Natural killer cell (primary cell): ENCODE results near the gene SF3B3. TPM values are rescaled to one million over a fixed set of nuclear protein-coding genes. Genes with fewer than 3 reads are reported as not detected.
A peak's percentile ranks its signal among the peaks of the same experiment; 100 is the strongest.

Experiments
- ATAC-seq, 3 donors: fragments of 150-1000 bp in 2 of 3; fragments of 200-7000 bp in 1 of 3; cut with Tn5 transposase; 1 replicate in 1 of 3; 2 replicates in 2 of 3; pipeline ENCODE4 v1.10.0; 2021; ENCODE audit warnings: mild to moderate bottlenecking in 2 of 3, moderate library complexity in 2 of 3
- DNase-seq, 2 donors: peaks; one replicate each; pipeline versions ENCODE4 v3.0.0 to v3.0.0-alpha.2; 2013 to 2021; ENCODE audit warnings: mixed read lengths in 1 of 2
- H3K27ac ChIP-seq: one replicate; pipeline ENCODE4 v1.5.1; 2013; ENCODE audit warnings: mild to moderate bottlenecking, low read length
- H3K27me3 ChIP-seq: one replicate; pipeline ENCODE4 v1.6.1; 2013; ENCODE audit warnings: low read length; ENCODE audit not compliant: control insufficient read depth, insufficient read depth
- H3K36me3 ChIP-seq: one replicate; pipeline ENCODE4 v1.6.1; 2013; ENCODE audit warnings: low read length; ENCODE audit not compliant: control insufficient read depth, insufficient read depth
- H3K4me1 ChIP-seq: one replicate; pipeline ENCODE4 v1.6.1; 2013; ENCODE audit warnings: low read length; ENCODE audit not compliant: control insufficient read depth, insufficient read depth
- H3K4me3 ChIP-seq: one replicate; pipeline ENCODE4 v1.5.1; 2013; ENCODE audit warnings: low read length
- H3K9me3 ChIP-seq: one replicate; pipeline ENCODE4 v1.6.1; 2013; ENCODE audit warnings: low read length; ENCODE audit not compliant: control insufficient read depth, insufficient read depth
- H3K27ac Mint-ChIP-seq, 2 donors: one replicate each; pipeline ENCODE4 v1.8.0; 2022; ENCODE audit warnings: mild to moderate bottlenecking in 2 of 2, mixed read lengths in 2 of 2, moderate library complexity in 1 of 2
- H3K27me3 Mint-ChIP-seq, 2 donors: one replicate each; pipeline ENCODE4 v1.8.0; 2022; ENCODE audit warnings: low read depth in 2 of 2, mixed read lengths in 2 of 2
- H3K36me3 Mint-ChIP-seq: one replicate; pipeline ENCODE4 v1.8.0; 2022; ENCODE audit warnings: mixed read lengths
- H3K4me1 Mint-ChIP-seq, 2 donors: one replicate each; pipeline ENCODE4 v1.8.0; 2022; ENCODE audit warnings: mixed read lengths in 2 of 2
- H3K4me3 Mint-ChIP-seq: one replicate; pipeline ENCODE4 v1.8.0; 2022; ENCODE audit warnings: mild to moderate bottlenecking, moderate library complexity, mixed read lengths
- H3K9me3 Mint-ChIP-seq, 2 donors: one replicate each; pipeline ENCODE4 v1.8.0; 2022; ENCODE audit warnings: mixed read lengths in 2 of 2
- WGBS: methylation state at CpG from one replicate; pipeline ENCODE4 v1.1.7; 2013; ENCODE audit warnings: missing lambda C conversion rate; ENCODE audit not compliant: insufficient coverage; 5-methylcytosine and 5-hydroxymethylcytosine counted together
- intact Hi-C: fragments of 100-400 bp; cut with micrococcal nuclease; formaldehyde crosslinking; loops from one replicate; pipeline ENCODE4 v1.14.2; 2022
- total RNA-seq, 4 donors: library from RNA; stranded (reverse); fragments of 120-200 nt in 1 of 4; gene quantifications; one replicate each; pipeline versions ENCODE4 v1.2.3 to v1.2.4, GENCODE V29; 2013 to 2022
- TF ChIP-seq, protein P1 (sequence below): fragments of 200-600 bp; IDR thresholded peaks from one replicate; pipeline ENCODE4 v1.8.0; 2022; ENCODE audit warnings: antibody characterized with exemption

SF3B3 gene
- total RNA-seq, 3 donors from 2014 or later (not counting 1 experiment from before 2014, with no cell fraction given) = 164 to 220 (median 173) TPM

GRCh38 chr16:70512456-70512855, 11.2 kb upstream of the SF3B3 start:
- no peak overlapping the region for H3K4me3 ChIP-seq
- peaks cover 80% of the 10 kb centered on the region for H3K36me3 ChIP-seq
- intact Hi-C loops = no loop called here
- H3K4me3 Mint-ChIP-seq = no peak overlapping the region
- no peaks in the 10 kb centered on the region for H3K9me3 Mint-ChIP-seq
- H3K4me1 Mint-ChIP-seq = peaks cover 8% of the 10 kb centered on the region in 2 donors
- no peaks in the 10 kb centered on the region for H3K9me3 ChIP-seq
- TF ChIP-seq, protein P1, sequence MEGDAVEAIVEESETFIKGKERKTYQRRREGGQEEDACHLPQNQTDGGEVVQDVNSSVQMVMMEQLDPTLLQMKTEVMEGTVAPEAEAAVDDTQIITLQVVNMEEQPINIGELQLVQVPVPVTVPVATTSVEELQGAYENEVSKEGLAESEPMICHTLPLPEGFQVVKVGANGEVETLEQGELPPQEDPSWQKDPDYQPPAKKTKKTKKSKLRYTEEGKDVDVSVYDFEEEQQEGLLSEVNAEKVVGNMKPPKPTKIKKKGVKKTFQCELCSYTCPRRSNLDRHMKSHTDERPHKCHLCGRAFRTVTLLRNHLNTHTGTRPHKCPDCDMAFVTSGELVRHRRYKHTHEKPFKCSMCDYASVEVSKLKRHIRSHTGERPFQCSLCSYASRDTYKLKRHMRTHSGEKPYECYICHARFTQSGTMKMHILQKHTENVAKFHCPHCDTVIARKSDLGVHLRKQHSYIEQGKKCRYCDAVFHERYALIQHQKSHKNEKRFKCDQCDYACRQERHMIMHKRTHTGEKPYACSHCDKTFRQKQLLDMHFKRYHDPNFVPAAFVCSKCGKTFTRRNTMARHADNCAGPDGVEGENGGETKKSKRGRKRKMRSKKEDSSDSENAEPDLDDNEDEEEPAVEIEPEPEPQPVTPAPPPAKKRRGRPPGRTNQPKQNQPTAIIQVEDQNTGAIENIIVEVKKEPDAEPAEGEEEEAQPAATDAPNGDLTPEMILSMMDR = no peak
- peaks cover 8% of the 10 kb centered on the region for H3K36me3 Mint-ChIP-seq
- H3K27me3 ChIP-seq = no peaks in the 10 kb centered on the region
- WGBS = 95% methylated on average over 5 of the region's 5 CpGs
- H3K4me1 ChIP-seq = no peaks in the 10 kb centered on the region
- ATAC-seq (no peak), DNase-seq (no peak)
- no peak overlapping the region for H3K27ac ChIP-seq
- H3K27ac Mint-ChIP-seq = no peak overlapping the region
- H3K27me3 Mint-ChIP-seq = no peaks in the 10 kb centered on the region

- H3K9me3 ChIP-seq = no peaks in the 10 kb centered on the region
- DNase-seq (peak in 1 of 2 donors; percentile 65), ATAC-seq (peak; percentile 29 to 40 (median 30))
- intact Hi-C loops = loop anchor here (5.0 kb wide), 2 partner anchors 118 to 138 kb away; no protein-coding TSS in a partner anchor
- 26% methylated on average over 7 of the region's 8 CpGs for WGBS
- no peaks in the 10 kb centered on the region for H3K27me3 ChIP-seq
- no peak overlapping the region for H3K4me3 ChIP-seq
- H3K27ac ChIP-seq = no peak overlapping the region
- no peaks in the 10 kb centered on the region for H3K9me3 Mint-ChIP-seq
- no peaks in the 10 kb centered on the region for H3K36me3 Mint-ChIP-seq
- H3K4me1 Mint-ChIP-seq = peaks cover 44 to 45% of the 10 kb centered on the region in 2 donors
- TF ChIP-seq, protein P1 = no peak
- peak overlapping the region; percentile 64 for H3K4me3 Mint-ChIP-seq
- no peaks in the 10 kb centered on the region for H3K27me3 Mint-ChIP-seq
- peaks cover 21% of the 10 kb centered on the region for H3K36me3 ChIP-seq
- H3K27ac Mint-ChIP-seq = peak overlapping the region; percentile 80 to 83
- H3K4me1 ChIP-seq = peaks cover 30% of the 10 kb centered on the region
Measured at GRCh38 chr16:70520612-70521297, 2.9 kb upstream of the SF3B3 start.

- DNase-seq = peak in 1 of 2 donors; percentile 47
- H3K4me3 Mint-ChIP-seq = peak overlapping the region; percentile 100
- no peaks in the 10 kb centered on the region for H3K27me3 Mint-ChIP-seq
- H3K27ac Mint-ChIP-seq = peak overlapping the region; percentile 99 to 100
- Histone ChIP-seq H3K36me3 (peaks cover 18% of the 10 kb centered on the region), H3K4me1 (peaks cover 37% of the 10 kb centered on the region), H3K9me3 (no peaks in the 10 kb centered on the region), H3K27me3 (no peaks in the 10 kb centered on the region), H3K4me3 (peak overlapping the region; percentile 84), H3K27ac (peak overlapping the region; percentile 90)
- peaks cover 58% of the 10 kb centered on the region in 2 donors for H3K4me1 Mint-ChIP-seq
- intact Hi-C loops = loop anchor here (1.0 to 5.0 kb wide), 4 partner anchors 83 to 224 kb away; partner anchors contain the start of genes DDX19B and ST3GAL2
- 48% methylated on average over 16 of the region's 18 CpGs for WGBS
- no peak for ATAC-seq
- TF ChIP-seq, protein P1 = no peak
- H3K9me3 Mint-ChIP-seq = no peaks in the 10 kb centered on the region
- H3K36me3 Mint-ChIP-seq = peaks cover 4% of the 10 kb centered on the region
Measured at GRCh38 chr16:70522216-70523075, 1.2 kb upstream of the SF3B3 start.
